Measurements from ENCODE around the gene PCMTD2.

DNA sequence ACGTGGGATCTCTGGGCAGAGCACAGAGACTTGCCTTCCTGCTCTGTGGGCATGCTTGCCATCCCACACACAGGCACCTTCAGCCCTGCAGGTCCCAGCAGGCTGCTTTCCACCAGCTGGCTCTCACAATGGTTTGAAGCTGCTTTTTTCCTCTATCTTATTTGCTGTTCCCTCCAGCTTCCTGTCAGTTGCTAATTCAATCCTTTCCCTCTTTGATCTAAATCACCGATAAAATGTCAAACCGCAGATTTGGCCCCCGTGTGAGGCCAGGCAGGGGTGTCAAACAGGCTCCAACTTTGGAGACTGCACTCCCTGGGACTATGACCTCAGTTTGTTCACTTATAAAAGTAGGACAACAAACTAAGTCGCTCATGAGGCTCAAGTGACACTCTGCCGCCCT is 40.6 kb upstream of the PCMTD2 start:
- TF ChIP-seq, protein P1, sequence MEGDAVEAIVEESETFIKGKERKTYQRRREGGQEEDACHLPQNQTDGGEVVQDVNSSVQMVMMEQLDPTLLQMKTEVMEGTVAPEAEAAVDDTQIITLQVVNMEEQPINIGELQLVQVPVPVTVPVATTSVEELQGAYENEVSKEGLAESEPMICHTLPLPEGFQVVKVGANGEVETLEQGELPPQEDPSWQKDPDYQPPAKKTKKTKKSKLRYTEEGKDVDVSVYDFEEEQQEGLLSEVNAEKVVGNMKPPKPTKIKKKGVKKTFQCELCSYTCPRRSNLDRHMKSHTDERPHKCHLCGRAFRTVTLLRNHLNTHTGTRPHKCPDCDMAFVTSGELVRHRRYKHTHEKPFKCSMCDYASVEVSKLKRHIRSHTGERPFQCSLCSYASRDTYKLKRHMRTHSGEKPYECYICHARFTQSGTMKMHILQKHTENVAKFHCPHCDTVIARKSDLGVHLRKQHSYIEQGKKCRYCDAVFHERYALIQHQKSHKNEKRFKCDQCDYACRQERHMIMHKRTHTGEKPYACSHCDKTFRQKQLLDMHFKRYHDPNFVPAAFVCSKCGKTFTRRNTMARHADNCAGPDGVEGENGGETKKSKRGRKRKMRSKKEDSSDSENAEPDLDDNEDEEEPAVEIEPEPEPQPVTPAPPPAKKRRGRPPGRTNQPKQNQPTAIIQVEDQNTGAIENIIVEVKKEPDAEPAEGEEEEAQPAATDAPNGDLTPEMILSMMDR (IDR thresholded peaks at IDR 0.05; ENCODE audit: poor library complexity): no peak
- TF ChIP-seq EZH2phosphoT487 (IDR thresholded peaks at IDR 0.05; ENCODE audit: low read depth, severe bottlenecking, unreplicated experiment): no peak

All from hepatocyte (in vitro differentiated cells).